Upper lobe of right lung (tissue), 1 donor: Measurements from ENCODE around the gene RAD9A. TPM values are rescaled to one million over a fixed set of nuclear protein-coding genes. Genes with fewer than 3 reads are reported as not detected.

Experiments used
- ATAC-seq: fragments of 200-7000 bp; cut with Tn5 transposase; one replicate; pipeline ENCODE4 v1.9.1; 2020; ENCODE audit warnings: mild to moderate bottlenecking, moderate library complexity
- DNase-seq: peaks from one replicate; pipeline ENCODE4 v3.0.0-alpha.2; 2020
- H3K27ac ChIP-seq: fragments of 200-600 bp; one replicate; pipeline ENCODE4 v1.8.0; 2022
- H3K27me3 ChIP-seq: fragments of 200-600 bp; one replicate; pipeline ENCODE4 v1.8.0; 2022; ENCODE audit warnings: mild to moderate bottlenecking
- H3K36me3 ChIP-seq: fragments of 200-600 bp; one replicate; pipeline ENCODE4 v1.8.0; 2022
- H3K4me1 ChIP-seq: fragments of 200-600 bp; one replicate; pipeline ENCODE4 v1.8.0; 2022
- H3K4me3 ChIP-seq: fragments of 200-600 bp; one replicate; pipeline ENCODE4 v1.8.0; 2022; ENCODE audit warnings: mild to moderate bottlenecking
- H3K9me3 ChIP-seq: fragments of 200-600 bp; one replicate; pipeline ENCODE4 v1.8.0; 2022
- CTCF ChIP-seq: fragments of 200-600 bp; IDR thresholded peaks from one replicate; pipeline ENCODE4 v1.8.0; 2022; ENCODE audit warnings: antibody characterized with exemption
- intact Hi-C: fragments of 100-400 bp; cut with DNase I; formaldehyde crosslinking; loops from one replicate; pipeline ENCODE4 v1.11.0; 2022
- long read RNA-seq: library from polyadenylated mRNA; unstranded; transcript quantifications from one replicate; pipeline ENCODE4 v2.0.0, GENCODE V29; 2021
- total RNA-seq: library from RNA; stranded (reverse); fragmentation: NEBNext Ultra II Directional; extraction: Animal tissue kit (Norgen Biotek cat#: 25700); gene quantifications from one replicate; pipeline ENCODE4 v1.2.1, GENCODE V29; 2021
- donor health status: DM: no; HTN: yes; CAD: no; lungs with severe emphysema.

The RAD9A gene
- total RNA-seq: 20.7 TPM
- long read RNA-seq, partial matches to known transcripts: 1 of 15 reads
- long read RNA-seq, other reads (novel, unspliced or antisense): 11 of 15 reads

DNA sequence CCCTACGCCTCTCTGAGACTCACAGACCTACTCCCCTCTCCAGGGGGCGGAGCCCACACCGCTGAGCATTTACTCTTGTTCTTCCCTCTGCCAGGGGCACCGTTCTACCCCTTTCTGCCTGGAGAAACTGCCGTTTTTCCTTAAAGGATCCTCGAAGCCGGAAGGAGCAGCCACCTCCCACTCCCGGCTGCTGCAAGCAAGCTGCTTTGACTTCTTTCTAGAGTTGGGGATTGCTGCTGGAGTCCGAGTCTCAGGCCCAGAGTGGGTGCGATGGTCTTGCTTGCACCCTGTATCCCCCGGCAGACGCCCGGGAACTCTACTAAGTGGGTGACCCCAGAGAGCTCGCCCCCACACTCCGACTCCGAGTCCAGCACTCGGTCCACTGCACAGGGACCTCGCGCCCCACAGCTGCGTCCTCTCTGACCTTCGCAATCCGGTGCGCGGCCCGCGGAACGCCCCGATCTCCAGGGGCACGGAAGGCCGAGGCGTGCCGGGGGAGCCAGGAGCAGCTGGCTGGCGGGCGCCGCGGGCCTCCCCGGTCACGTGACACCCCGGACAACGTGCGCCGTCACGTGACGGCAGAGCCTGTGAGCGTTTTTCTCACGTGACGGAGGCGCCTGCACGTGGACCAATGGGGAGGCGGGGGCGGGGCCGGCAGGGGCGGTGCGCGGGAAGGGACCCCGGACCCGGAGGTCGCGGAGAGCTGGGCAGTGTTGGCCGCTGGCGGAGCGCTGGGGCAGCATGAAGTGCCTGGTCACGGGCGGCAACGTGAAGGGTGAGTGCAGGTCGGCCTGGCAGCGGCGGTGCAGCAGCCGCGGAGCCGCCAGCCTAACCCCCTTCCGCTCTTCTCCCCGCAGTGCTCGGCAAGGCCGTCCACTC lies at the start of gene RAD9A:
RAD9A (plus strand) TSS at position 683 of the 879 bp plus-strand sequence; CDS start at position 742, 59 bp downstream.
- ATAC-seq: peak; percentile 91
- Histone ChIP-seq H3K27ac (peak within 1 kb of the TSS; percentile 87), H3K4me1 (peaks cover 15% of the 10 kb centered on the region), H3K36me3 (peaks cover 14% of the 10 kb centered on the region), H3K9me3 (no peaks in the 10 kb centered on the region), H3K4me3 (peak within 1 kb of the TSS; percentile 79), H3K27me3 (no peaks in the 10 kb centered on the region)
- intact Hi-C loops: no loop called here
- no peak for TF ChIP-seq CTCF
- DNase-seq: peak; percentile 98

DNA sequence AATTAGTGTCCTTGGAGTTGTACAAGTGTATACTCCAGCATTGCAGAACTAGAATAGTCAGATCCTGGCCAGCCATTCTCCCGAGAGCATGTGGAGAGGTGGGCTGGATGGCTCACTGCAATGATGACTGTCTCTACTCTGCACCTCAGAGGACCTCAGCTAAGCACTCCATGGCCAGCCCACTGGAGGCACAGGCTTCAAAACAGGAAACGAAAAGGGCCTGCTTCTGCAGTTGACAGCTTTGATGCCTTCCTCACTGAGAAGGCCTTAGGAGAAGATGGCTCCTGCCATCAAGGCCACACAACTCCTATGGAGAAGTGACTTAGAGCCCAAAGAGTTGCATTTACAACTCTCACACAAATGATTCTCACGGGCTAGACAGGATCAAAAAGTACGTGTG lies 47.5 kb upstream of the RAD9A start:
- H3K27me3 ChIP-seq: no peaks in the 10 kb centered on the region
- intact Hi-C loops: no loop called here
- TF ChIP-seq CTCF: no peak
- DNase-seq (no peak), ATAC-seq (no peak)
- H3K27ac ChIP-seq: no peak overlapping the region
- no peaks in the 10 kb centered on the region for H3K9me3 ChIP-seq
- H3K36me3 ChIP-seq: no peaks in the 10 kb centered on the region
- H3K4me1 ChIP-seq: peaks cover 23% of the 10 kb centered on the region
- no peak overlapping the region for H3K4me3 ChIP-seq

GRCh38 chr11:67345247-67345919 lies 46.4 kb upstream of the RAD9A start:
- peak overlapping the region; percentile 11 for H3K27ac ChIP-seq
- H3K36me3 ChIP-seq: no peaks in the 10 kb centered on the region
- TF ChIP-seq CTCF: no peak
- intact Hi-C loops: no loop called here
- H3K4me1 ChIP-seq: peaks cover 23% of the 10 kb centered on the region
- DNase-seq (no peak), ATAC-seq (peak; percentile 32)
- no peaks in the 10 kb centered on the region for H3K27me3 ChIP-seq
- H3K4me3 ChIP-seq: no peak overlapping the region
- H3K9me3 ChIP-seq: no peaks in the 10 kb centered on the region

DNA sequence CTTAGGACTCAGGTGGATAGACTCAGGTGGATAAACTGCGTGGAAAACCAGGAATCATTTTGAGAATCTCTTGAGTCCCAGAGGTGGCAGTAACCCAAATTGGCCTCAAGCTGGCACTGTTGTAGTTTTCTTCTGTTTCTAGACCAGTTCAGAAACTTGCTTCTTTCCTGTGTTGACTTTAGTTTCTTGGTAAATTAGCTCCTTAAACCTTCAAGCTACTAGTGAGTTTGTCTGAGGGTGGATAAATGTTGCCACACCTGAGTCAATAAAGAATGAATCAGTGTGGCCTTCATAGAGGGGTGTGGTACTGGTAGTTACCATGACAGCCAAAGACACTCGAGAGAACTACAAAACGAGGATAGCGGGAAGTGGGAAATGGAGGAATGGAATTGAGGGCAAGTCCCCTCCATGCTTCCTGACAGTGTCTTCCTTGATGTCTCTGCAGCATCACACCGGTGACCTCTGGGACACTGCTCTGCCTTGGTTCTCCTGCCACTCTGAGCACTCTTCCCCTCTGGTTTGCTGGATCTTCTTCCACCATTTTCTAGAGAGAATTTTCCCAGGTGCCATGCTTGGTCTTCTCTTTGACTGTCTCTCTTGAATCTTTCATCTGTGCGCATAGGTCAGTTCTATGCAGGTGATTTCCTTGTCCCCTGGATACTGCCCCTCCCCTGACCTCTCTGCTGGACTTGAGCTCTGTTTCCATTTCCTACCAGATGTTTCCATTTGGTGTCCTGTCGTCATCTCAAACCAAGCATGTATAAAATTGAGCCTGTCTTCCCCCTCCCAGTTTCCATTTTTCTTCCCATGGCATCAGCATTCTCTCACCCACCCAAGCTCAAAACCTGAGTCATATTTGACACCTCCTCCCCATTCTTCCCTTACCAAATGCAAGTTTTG lies 45.6 kb upstream of the RAD9A start:
- no peak overlapping the region for H3K4me3 ChIP-seq
- ATAC-seq (peak; percentile 89), DNase-seq (no peak)
- H3K36me3 ChIP-seq: no peaks in the 10 kb centered on the region
- peak; percentile 59 for TF ChIP-seq CTCF
- H3K4me1 ChIP-seq: peaks cover 27% of the 10 kb centered on the region
- intact Hi-C loops: no loop called here
- no peaks in the 10 kb centered on the region for H3K9me3 ChIP-seq
- no peaks in the 10 kb centered on the region for H3K27me3 ChIP-seq
- H3K27ac ChIP-seq: peak overlapping the region; percentile 65
